Measurements from ENCODE around the gene STAT5B.
A peak's percentile ranks its signal among the peaks of the same experiment; 100 is the strongest.

The STAT5B gene

DNA sequence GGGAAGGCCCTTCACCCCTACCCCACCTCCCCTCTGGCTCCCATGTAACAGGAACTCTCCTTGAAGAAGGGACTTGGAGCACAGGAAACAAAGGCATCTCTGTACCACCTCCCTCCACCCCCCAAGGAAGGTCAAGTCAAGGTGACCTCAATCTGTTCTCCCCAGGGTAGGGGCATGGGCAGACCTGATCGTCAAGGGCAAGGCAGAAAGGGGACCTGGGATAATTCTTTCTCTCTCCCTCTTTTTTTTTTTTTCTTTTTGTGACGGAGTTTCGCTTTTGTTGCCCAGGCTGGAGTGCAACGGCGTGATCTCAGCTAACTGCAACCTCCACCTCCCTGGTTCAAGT, 7.8 kb upstream of the STAT5B start:
- no peak for DNase-seq

GRCh38 chr17:42283241-42284023, 7.2 kb upstream of the STAT5B start:
- DNase-seq: no peak

GRCh38 chr17:42282478-42283080, 6.4 kb upstream of the STAT5B start:
- no peak for DNase-seq

GRCh38 chr17:42281571-42282096, 5.4 kb upstream of the STAT5B start:
- no peak for DNase-seq

DNA sequence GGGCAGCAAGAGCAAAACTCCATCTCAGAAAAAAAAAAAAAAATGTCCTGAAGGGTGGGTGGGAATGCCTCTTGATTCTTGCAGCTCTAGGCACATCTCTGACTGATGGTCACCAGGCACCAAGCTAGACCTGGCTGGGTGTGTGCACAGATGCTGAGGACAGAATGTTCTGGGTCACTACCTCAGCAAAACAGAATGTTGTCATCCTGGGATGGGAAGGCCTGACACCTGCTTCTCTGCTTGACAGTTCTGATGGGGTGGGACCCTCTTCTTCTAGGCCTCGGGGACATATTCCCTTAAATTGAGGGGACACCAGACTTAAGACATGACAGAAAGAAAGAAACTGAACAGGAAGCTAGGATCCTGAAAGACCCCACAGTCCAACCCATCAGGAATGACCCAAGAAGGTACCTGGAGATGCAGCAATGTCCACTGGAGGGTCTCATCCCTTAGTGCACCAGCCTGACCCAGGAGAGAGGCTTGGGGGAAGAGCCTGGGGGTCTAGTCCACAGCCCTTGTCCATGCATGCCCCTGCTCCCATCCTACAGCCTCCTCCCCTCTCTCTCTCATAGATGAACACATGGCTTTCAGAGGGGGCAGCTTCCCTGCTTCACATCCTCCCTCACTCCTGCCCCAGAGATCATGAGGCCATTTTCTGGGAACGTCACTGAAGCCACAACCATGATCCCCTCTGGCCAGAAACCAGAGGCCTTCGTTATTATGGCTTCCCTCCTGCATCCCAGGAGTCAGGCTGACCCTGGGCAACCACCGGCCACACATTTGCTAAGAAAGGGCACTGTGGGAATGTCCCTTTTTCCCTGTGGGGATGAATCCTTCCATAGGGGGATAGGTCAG, 3.8 kb upstream of the STAT5B start:
- no peak for DNase-seq

GRCh38 chr17:42277342-42277712, 1.1 kb upstream of the STAT5B start:
- no peak for DNase-seq

- no peak for DNase-seq
Measured at GRCh38 chr17:42276609-42277341, 584 bp upstream of the STAT5B start.

DNA sequence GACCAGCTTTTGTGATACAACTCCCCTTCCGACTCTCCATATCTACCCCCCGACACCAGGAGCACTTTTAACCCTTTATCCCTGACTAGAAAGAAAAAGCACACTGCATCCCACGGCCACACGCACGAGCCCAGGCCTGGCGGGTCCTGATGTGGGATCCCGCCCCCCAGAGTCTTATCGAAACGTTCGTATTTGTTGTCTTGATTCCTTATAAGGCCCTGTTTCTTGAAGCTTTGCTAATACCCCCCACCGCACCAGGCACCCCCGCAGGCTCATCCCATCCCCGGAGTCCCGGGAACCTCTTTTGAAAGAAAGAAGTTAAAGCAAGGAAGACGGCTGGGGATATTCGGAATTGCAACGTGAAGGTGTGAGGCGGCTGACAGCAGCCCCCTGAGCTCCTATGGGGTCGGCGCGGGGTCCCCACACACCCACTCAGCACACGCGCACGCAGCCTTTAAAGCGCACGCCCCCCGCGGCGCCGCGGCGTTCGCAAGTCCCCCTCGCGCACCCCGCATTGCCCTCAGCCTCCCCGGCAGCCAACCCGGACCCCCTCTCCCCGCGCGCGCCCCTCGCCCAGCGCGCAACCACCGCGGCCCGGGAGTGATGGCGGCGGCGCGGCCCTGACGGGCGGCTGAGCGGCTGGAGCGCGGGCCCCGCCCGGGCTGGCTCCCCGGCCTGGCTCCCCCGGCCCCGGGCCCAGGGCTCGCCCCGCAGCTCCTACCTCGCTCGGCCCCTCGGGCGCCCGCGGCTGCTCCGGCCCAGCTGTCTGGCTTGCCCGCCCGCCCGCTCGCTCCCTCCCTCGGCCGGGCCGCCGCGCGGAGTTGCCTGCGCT, 448 bp downstream of the STAT5B start:
- peak; percentile 20 for DNase-seq

- DNase-seq: no peak
Measured at GRCh38 chr17:42274812-42275526, 1.2 kb downstream of the STAT5B start.

DNA sequence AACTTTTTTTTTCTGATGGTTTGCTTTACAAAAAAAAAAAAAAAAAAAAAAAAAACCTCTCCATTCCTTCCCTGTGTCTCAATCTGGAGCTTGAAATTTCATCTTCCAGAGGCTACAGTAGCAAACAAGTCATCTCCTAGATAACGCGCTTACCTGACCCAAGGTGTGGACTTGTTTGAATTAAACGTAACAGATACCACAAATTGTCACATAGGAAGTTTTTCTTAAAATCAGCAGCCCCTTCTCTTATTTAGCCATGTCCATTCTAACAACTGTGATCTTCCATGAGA, 2.0 kb downstream of the STAT5B start:
- DNase-seq: no peak

- no peak for DNase-seq
Measured at GRCh38 chr17:42273474-42274252, 2.5 kb downstream of the STAT5B start.

DNA sequence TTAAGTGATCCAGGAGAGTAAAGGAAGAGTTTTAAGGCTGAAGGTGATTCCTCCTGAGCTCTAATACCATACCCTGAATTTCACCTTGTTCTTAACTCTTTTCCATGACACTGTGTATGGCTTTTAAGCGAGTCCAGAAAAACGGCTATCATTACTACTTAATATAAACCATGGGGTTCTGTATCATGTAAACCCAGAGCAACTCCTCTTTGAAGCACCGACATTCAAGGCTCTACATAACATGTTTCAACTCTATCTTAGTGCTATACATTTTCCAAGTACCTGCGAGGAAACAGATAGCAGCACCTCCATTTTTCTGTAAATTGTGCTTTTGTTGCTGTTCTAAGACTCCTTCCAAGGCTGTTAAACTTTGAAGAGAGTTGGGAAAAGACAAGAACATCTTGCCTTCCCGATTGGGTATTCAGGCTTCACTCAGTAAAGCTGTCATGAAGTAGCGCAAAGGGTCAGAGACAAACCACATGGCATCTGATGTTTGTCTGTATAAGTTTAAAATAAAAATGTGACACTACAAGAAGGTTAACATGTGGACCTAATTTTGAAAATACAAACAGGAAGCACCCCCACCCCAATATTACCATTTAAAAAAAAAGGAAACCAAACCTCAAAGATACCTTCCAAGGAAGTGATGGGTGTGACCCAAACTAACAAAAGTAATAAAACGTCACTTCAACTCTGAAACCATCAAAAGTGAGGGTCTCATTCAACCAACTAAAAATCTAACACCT, 3.9 kb downstream of the STAT5B start:
- DNase-seq: no peak

GRCh38 chr17:42271779-42272035, 4.5 kb downstream of the STAT5B start:
- no peak for DNase-seq

DNA sequence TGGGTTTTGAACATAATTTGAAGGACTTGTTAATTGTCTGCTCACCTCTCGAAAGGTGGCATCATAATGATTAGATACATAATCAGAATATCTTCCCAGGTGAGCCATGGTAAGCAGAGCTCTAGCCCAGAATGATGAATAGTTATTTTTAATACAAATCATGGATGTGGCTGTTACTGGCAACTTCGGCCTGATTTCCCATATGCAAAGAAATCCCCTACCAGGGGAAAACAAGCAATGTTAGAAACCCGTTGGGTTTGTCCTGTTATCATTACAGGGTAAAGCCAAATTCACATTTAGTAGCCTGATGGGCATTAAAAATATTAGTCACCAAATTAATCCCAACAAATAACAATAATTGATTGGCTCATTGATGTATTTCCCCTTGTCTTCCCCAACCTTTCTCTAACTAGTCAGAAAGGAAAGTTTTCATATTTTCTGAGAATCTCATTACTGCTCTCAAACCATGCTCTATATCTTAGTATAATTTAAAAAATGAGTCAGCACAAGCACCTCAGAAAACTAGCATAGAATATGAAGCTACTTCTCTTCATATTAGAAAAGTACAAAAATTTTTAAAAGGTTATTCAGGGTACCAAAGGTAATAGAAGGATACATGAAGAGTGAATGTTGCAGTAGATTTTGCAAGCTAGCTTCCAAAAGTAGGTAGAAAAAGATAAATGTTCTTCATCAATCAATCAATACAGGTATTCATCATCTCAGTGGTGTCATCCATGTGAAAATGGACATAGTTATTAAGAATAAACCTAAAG, 5.0 kb downstream of the STAT5B start:
- DNase-seq: no peak

- DNase-seq: no peak
Measured at GRCh38 chr17:42270596-42270995, 5.6 kb downstream of the STAT5B start.

DNA sequence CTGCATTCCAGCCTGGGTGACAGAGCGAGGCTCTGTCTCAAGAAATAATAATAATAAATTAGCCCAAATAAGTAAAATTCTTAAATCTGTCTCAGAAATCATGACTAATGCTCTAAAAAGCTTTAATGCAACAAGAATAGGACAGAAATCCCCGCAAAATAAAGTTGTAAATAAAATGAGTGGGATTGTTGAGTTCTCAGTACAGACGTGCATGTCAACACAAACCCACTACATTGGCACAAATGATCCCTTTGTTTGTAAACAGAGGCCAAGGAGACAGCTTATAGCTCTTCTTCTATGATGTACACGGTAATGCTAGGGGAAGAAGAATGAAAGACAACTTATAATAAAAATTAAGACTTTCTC, 6.0 kb downstream of the STAT5B start:
- no peak for DNase-seq

DNA sequence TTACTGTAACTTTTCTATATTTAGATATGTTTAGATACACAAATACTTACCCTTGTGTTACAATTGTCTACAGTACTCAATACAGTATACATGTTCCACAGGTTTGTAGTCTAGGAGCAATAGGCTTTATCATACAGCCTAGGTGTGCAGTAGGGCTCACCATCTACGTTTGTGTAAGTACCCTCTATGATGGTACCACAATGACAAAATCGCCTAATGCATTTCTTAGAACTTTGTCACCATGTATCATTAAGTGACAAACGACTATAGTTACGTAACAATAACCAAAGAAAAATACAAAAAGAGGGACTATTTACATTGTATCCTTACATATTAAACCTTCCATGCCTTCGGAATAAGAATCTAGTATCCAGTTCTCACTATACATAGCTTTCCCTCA, 8.0 kb downstream of the STAT5B start:
- DNase-seq: no peak

- DNase-seq: no peak
Measured at GRCh38 chr17:42266918-42267766, 9.0 kb downstream of the STAT5B start.

DNA sequence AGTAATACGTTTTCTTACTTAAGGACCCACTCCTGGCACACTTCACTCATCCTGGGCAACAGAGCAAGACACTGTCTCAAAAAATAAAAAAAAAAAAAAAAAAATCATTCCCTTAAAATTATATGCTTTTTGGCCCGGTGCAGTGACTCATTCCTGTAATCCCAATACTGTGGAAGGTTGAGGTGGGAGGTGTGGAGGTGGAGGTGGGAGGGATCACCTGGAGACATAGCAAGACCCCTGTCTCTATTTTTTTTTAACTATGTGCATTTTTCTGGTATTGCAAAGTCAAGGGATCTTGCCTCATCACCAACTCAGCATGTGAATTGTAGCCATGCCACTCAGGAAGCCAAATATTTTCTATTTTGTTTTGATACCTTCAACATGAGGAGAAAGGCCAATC, 9.7 kb downstream of the STAT5B start:
- DNase-seq: no peak
